Panc1 (cell line): ENCODE measurements around the gene PF4V1. TPM values are rescaled to one million over a fixed set of nuclear protein-coding genes. Genes with fewer than 3 reads are reported as not detected.

Experiments used
- ATAC-seq: fragments of 200-7000 bp; cut with Tn5 transposase; 2 replicates; pipeline ENCODE4 v1.9.1; 2020; ENCODE audit warnings: mild to moderate bottlenecking, moderate library complexity
- BruUV-seq: library from RNA; stranded (reverse); fragments of 400-500 nt; replicated peaks from 2 replicates; lab custom pipeline; 2021; lab: Mats Ljungman, UMichigan
- CTCF ChIA-PET: fragments of 300-600 bp; sonication (Branson Sonifier 250); formaldehyde crosslinking; loops from one replicate; lab custom pipeline; 2022; ENCODE audit warnings: antibody characterized with exemption; lab: Charles Lee
- POLR2A ChIA-PET: fragments of 300-600 bp; sonication (Branson Sonifier 250); formaldehyde crosslinking; loops from one replicate; lab custom pipeline; 2022; ENCODE audit warnings: antibody characterized with exemption; lab: Charles Lee
- DNase-seq: peaks from one replicate; pipeline ENCODE4 v3.0.0-alpha.2; 2010; ENCODE audit warnings: low read depth, low spot score
- H3K27ac ChIP-seq: 2 replicates; pipeline ENCODE4 v1.5.1; 2011; ENCODE audit warnings: mild to moderate bottlenecking, low read length, inconsistent platforms
- H3K27me3 ChIP-seq: fragments of 200-500 bp; sonication (Bioruptor generic); 2 replicates; pipeline ENCODE4 v1.6.0; 2014; ENCODE audit warnings: low read length, inconsistent platforms; ENCODE audit not compliant: control insufficient read depth, insufficient read depth
- H3K36me3 ChIP-seq: fragments of 200-500 bp; sonication (Bioruptor generic); 2 replicates; pipeline ENCODE4 v1.5.1; 2014; ENCODE audit warnings: inconsistent platforms, mild to moderate bottlenecking, low read length, moderate library complexity; ENCODE audit not compliant: control insufficient read depth, insufficient read depth
- H3K4me1 ChIP-seq: 2 replicates; pipeline ENCODE4 v1.5.1; 2011; ENCODE audit warnings: inconsistent platforms, mild to moderate bottlenecking, low read length, moderate library complexity; ENCODE audit not compliant: control insufficient read depth, insufficient read depth
- H3K4me3 ChIP-seq, 2 experiments: 2 replicates each; pipeline ENCODE4 v1.5.1; 2011 to 2012; ENCODE audit warnings: low read depth in 2 of 2, low read length in 2 of 2, mild to moderate bottlenecking in 2 of 2, inconsistent platforms in 1 of 2, moderate library complexity in 1 of 2
- H3K9me3 ChIP-seq: fragments of 200-500 bp; sonication (Bioruptor generic); 2 replicates; pipeline ENCODE4 v1.5.1; 2014; ENCODE audit warnings: low read depth, mild to moderate bottlenecking, inconsistent platforms, low read length, moderate library complexity; ENCODE audit not compliant: control insufficient read depth, insufficient read depth
- POLR2AphosphoS5 ChIP-seq: IDR thresholded peaks from 2 replicates; pipeline ENCODE4 v1.6.1; 2012; ENCODE audit warnings: mild to moderate bottlenecking, low read depth, low read length, moderate library complexity
- SIN3A ChIP-seq: IDR thresholded peaks from 2 replicates; pipeline ENCODE4 v1.6.1; 2012; ENCODE audit warnings: low read depth, mild to moderate bottlenecking, low read length, moderate library complexity, borderline replicate concordance; ENCODE audit not compliant: insufficient read depth
- TCF7L2 ChIP-seq: IDR thresholded peaks from 2 replicates; pipeline ENCODE4 v1.6.1; 2011; ENCODE audit warnings: mild to moderate bottlenecking, low read depth, low read length, inconsistent platforms
- in situ Hi-C: cut with HindIII; loops from 2 replicates; pipeline ENCODE4 v1.10.0; 2016; ENCODE audit warnings: low sequenced_read_pairs, low pct_unique_long_range_greater_than_20kb
- intact Hi-C: fragments of 100-400 bp; cut with micrococcal nuclease; formaldehyde crosslinking; loops from one replicate; pipeline ENCODE4 v1.10.0; 2022; ENCODE audit not compliant: unreplicated experiment
- total RNA-seq: library from RNA; stranded (reverse); gene quantifications from one replicate; pipeline ENCODE4 v1.2.1, GENCODE V29; 2021; ENCODE audit not compliant: unreplicated experiment
- TF ChIP-seq, protein P1 (sequence below): fragments of 450-650 bp; IDR thresholded peaks from 2 replicates; pipeline ENCODE4 v1.5.1; 2017; ENCODE audit warnings: mild to moderate bottlenecking
- TF ChIP-seq, protein P2 (sequence below), 2 experiments: IDR thresholded peaks; 2 replicates each; pipeline ENCODE4 v1.6.1; 2011 to 2012; ENCODE audit warnings: low read depth in 2 of 2, control low read depth in 1 of 2, low read length in 1 of 2, mild to moderate bottlenecking in 1 of 2, moderate library complexity in 1 of 2; ENCODE audit not compliant: insufficient read depth in 1 of 2

The PF4V1 gene
- total RNA-seq, 1 experiment from 2014 or later: 0.51 TPM

DNA sequence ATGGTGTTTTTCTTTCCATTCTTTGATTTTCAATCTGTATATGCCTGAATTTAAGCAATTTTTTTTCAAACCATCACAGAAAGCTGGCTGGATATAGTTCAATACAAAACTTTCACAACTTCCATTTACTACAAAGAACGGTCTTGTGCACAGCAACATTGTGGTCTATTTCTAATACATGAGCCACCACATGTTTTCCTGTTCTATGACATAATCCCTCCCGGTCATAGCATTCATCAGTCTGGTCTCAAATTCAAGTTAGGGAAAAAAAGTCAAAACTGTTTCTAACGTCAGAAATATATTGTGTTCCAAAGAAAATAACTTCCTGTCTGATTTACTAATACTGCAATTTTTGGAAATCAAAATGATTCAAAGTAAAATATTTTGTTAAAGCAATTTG lies 24.1 kb upstream of the PF4V1 start:
- H3K27me3 ChIP-seq: no peaks in the 10 kb centered on the region
- no peak overlapping the region for H3K4me3 ChIP-seq
- ChIA-PET POLR2A (no interaction called here), CTCF (no interaction called here)
- no peak overlapping the region for H3K27ac ChIP-seq
- H3K4me1 ChIP-seq: no peaks in the 10 kb centered on the region
- TF ChIP-seq, protein P1, sequence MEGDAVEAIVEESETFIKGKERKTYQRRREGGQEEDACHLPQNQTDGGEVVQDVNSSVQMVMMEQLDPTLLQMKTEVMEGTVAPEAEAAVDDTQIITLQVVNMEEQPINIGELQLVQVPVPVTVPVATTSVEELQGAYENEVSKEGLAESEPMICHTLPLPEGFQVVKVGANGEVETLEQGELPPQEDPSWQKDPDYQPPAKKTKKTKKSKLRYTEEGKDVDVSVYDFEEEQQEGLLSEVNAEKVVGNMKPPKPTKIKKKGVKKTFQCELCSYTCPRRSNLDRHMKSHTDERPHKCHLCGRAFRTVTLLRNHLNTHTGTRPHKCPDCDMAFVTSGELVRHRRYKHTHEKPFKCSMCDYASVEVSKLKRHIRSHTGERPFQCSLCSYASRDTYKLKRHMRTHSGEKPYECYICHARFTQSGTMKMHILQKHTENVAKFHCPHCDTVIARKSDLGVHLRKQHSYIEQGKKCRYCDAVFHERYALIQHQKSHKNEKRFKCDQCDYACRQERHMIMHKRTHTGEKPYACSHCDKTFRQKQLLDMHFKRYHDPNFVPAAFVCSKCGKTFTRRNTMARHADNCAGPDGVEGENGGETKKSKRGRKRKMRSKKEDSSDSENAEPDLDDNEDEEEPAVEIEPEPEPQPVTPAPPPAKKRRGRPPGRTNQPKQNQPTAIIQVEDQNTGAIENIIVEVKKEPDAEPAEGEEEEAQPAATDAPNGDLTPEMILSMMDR: no peak
- TF ChIP-seq, protein P2, sequence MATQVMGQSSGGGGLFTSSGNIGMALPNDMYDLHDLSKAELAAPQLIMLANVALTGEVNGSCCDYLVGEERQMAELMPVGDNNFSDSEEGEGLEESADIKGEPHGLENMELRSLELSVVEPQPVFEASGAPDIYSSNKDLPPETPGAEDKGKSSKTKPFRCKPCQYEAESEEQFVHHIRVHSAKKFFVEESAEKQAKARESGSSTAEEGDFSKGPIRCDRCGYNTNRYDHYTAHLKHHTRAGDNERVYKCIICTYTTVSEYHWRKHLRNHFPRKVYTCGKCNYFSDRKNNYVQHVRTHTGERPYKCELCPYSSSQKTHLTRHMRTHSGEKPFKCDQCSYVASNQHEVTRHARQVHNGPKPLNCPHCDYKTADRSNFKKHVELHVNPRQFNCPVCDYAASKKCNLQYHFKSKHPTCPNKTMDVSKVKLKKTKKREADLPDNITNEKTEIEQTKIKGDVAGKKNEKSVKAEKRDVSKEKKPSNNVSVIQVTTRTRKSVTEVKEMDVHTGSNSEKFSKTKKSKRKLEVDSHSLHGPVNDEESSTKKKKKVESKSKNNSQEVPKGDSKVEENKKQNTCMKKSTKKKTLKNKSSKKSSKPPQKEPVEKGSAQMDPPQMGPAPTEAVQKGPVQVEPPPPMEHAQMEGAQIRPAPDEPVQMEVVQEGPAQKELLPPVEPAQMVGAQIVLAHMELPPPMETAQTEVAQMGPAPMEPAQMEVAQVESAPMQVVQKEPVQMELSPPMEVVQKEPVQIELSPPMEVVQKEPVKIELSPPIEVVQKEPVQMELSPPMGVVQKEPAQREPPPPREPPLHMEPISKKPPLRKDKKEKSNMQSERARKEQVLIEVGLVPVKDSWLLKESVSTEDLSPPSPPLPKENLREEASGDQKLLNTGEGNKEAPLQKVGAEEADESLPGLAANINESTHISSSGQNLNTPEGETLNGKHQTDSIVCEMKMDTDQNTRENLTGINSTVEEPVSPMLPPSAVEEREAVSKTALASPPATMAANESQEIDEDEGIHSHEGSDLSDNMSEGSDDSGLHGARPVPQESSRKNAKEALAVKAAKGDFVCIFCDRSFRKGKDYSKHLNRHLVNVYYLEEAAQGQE (IDR thresholded peaks at IDR 0.05; ENCODE audit: insufficient read depth in 1 of 2, low read depth in 2 of 2, low read length in 1 of 2): no peak
- TF ChIP-seq TCF7L2 (no peak), SIN3A (no peak), POLR2AphosphoS5 (no peak)
- ATAC-seq (no peak), DNase-seq (no peak)
- BruUV-seq: no TSS peak
- no peaks in the 10 kb centered on the region for H3K36me3 ChIP-seq
- no peaks in the 10 kb centered on the region; the same call in 1 of the 2 replicates for H3K9me3 ChIP-seq
- intact Hi-C loops: no loop called here
- in situ Hi-C loops: no loop called here

DNA sequence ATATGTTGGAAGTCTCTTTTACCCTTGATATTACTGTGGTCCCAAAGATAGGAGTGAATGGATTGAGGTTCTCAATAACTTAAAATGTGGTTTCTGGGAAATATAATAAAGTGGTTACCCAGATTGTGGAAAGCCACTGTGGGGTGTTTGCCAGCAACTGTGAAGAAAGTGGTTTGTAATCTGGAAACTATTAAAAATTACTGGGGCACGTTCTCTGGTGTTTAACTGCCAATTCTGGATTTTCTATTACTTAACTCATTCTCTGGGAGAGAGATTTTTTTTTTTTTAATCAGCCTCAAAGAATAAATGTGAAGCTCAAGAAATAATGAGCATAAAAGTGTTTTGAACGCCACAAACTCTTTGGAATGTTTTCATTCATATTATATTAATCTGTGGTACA lies 21.5 kb upstream of the PF4V1 start:
- POLR2A ChIA-PET: no interaction called here

DNA sequence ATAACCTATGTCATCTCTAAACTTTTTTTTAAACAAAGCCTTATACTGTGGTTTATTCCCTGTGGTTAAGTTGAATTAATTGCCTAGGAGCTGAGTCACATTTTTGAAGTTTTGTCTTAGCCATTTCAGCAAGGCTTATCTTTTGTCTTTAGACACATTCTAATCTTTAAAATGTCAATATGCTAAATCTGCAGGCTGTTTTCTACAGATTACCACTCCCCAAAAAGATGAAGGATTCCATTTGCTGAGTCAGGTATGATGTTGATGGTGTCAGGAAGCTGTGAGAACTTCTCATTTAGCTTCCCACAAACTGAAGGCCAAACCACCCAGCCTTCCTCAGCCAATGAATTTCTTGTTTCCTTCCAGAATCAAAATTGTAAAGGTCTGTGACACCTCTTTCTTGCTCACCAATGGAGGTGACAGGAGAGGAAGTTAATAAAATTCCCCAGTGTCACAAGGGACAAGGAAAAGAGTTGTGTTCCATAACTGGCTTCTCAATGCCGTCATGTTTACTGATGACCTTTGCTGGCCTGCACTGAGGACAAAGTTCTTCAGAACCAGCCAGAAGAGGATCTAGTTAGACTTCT lies 20.4 kb upstream of the PF4V1 start:
- TF ChIP-seq, protein P2 (IDR thresholded peaks at IDR 0.05; ENCODE audit: insufficient read depth in 1 of 2, low read depth in 2 of 2, low read length in 1 of 2): no peak
- TF ChIP-seq, protein P1: no peak
- TF ChIP-seq POLR2AphosphoS5 (no peak), TCF7L2 (no peak), SIN3A (no peak)
- ChIA-PET CTCF (no interaction called here), POLR2A (no interaction called here)
- H3K36me3 ChIP-seq: no peaks in the 10 kb centered on the region
- no peaks in the 10 kb centered on the region for H3K9me3 ChIP-seq
- no peak for DNase-seq
- no peak overlapping the region for H3K27ac ChIP-seq
- BruUV-seq: no TSS peak
- in situ Hi-C loops (no loop called here), intact Hi-C loops (no loop called here)
- H3K4me3 ChIP-seq: no peak overlapping the region
- no peaks in the 10 kb centered on the region for H3K27me3 ChIP-seq
- ATAC-seq: no peak
- H3K4me1 ChIP-seq: no peaks in the 10 kb centered on the region

More for the DNA sequence above, 21.5 kb upstream of the PF4V1 start:
- no peak overlapping the region for H3K4me3 ChIP-seq
- intact Hi-C loops (no loop called here), in situ Hi-C loops (no loop called here)
- CTCF ChIA-PET: no interaction called here
- no peaks in the 10 kb centered on the region for H3K27me3 ChIP-seq
- DNase-seq: no peak
- BruUV-seq: no TSS peak
- no peak for ATAC-seq
- H3K36me3 ChIP-seq: no peaks in the 10 kb centered on the region
- TF ChIP-seq TCF7L2: no peak
- no peak for TF ChIP-seq POLR2AphosphoS5
- no peaks in the 10 kb centered on the region for H3K4me1 ChIP-seq
- no peaks in the 10 kb centered on the region; the same call in 1 of the 2 replicates for H3K9me3 ChIP-seq
- no peak overlapping the region for H3K27ac ChIP-seq
